Spleen (tissue), 11 donors: ENCODE results near the gene ANGPTL2. TPM values are rescaled to one million over a fixed set of nuclear protein-coding genes. Genes with fewer than 3 reads are reported as not detected.

Experiments used
- DNase-seq: peaks from one replicate; pipeline ENCODE4 v3.0.0-alpha.2; 2020
- H3K27ac ChIP-seq, 8 donors: fragments of 200-600 bp; sonication (generic) in 7 of 8; 1 replicate in 4 of 8; 2 replicates in 4 of 8; pipeline versions ENCODE4 v1.5.0 to v1.8.0; 2016 to 2021; ENCODE audit warnings: inconsistent platforms in 4 of 8, mild to moderate bottlenecking in 4 of 8, moderate library complexity in 1 of 8
- H3K27me3 ChIP-seq, 7 donors: fragments of 200-600 bp; sonication (generic) in 6 of 7; replicated peaks in 1 of 7; 1 replicate in 4 of 7; 2 replicates in 3 of 7; pipeline versions ENCODE4 v1.5.0 to v1.8.0; 2016 to 2021; ENCODE audit warnings: inconsistent platforms in 3 of 7, mild to moderate bottlenecking in 1 of 7
- H3K36me3 ChIP-seq, 6 donors: fragments of 200-600 bp; sonication (generic) in 5 of 6; 1 replicate in 4 of 6; 2 replicates in 2 of 6; pipeline versions ENCODE4 v1.5.0 to v1.8.0; 2016 to 2021; ENCODE audit warnings: inconsistent platforms in 2 of 6
- H3K4me1 ChIP-seq, 6 donors: fragments of 200-600 bp; sonication (generic) in 5 of 6; 1 replicate in 3 of 6; 2 replicates in 3 of 6; pipeline versions ENCODE4 v1.5.0 to v1.8.0; 2016 to 2021; ENCODE audit warnings: inconsistent platforms in 3 of 6
- H3K4me3 ChIP-seq, 8 donors: fragments of 200-600 bp; sonication (generic) in 7 of 8; 1 replicate in 4 of 8; 2 replicates in 4 of 8; pipeline versions ENCODE4 v1.5.0 to v1.8.0; 2016 to 2021; ENCODE audit warnings: inconsistent platforms in 4 of 8, mild to moderate bottlenecking in 4 of 8, moderate library complexity in 2 of 8
- H3K9me3 ChIP-seq, 8 donors: fragments of 200-600 bp; sonication (generic) in 7 of 8; 1 replicate in 4 of 8; 2 replicates in 4 of 8; pipeline versions ENCODE4 v1.5.0 to v1.8.0; 2016 to 2021; ENCODE audit warnings: inconsistent platforms in 4 of 8
- CTCF ChIP-seq, 11 experiments: fragments of 200-600 bp in 7 of 11; fragments of 450-650 bp in 4 of 11; sonication (generic) in 4 of 11; IDR thresholded peaks in 8 of 11; conservative IDR thresholded peaks in 3 of 11; 1 replicate in 7 of 11; 2 replicates in 4 of 11; pipeline versions ENCODE4 v1.4.0 to v1.8.0; 2016 to 2021; ENCODE audit warnings: antibody characterized with exemption in 11 of 11, inconsistent platforms in 4 of 11, mild to moderate bottlenecking in 1 of 11
- POLR2A ChIP-seq, 3 donors: fragments of 450-650 bp; IDR thresholded peaks; one replicate each; pipeline ENCODE4 v1.5.1; 2017; ENCODE audit warnings: antibody characterized with exemption in 3 of 3, mild to moderate bottlenecking in 1 of 3
- POLR2AphosphoS5 ChIP-seq, 3 donors: sonication (generic); formaldehyde crosslinking; IDR thresholded peaks; one replicate each; pipeline ENCODE4 v1.5.1; 2017; ENCODE audit warnings: antibody characterized with exemption in 3 of 3
- WGBS, 5 donors: extraction: QIAGEN DNeasy Blood & Tissue Kit in 3 of 5; methylation state at CpG; one replicate each; pipeline versions ENCODE4 v1.1.5 to v1.1.7; 2013 to 2018; 5-methylcytosine and 5-hydroxymethylcytosine counted together
- intact Hi-C: fragments of 100-400 bp; cut with DNase I; formaldehyde crosslinking; loops from one replicate; pipeline ENCODE4 v1.15.0; 2023; ENCODE audit warnings: low total_unique reads
- polyA plus RNA-seq, 3 donors: library from polyadenylated mRNA; stranded (reverse); fragments of 200-250 nt; gene quantifications; one replicate each; pipeline ENCODE4 v1.2.1, GENCODE V29; 2013
- total RNA-seq, 7 donors: library from RNA; depleted of rRNA in 3 of 7; stranded (reverse); fragments of >200 nt in 3 of 7; fragmentation: NEBNext Ultra II Directional in 4 of 7; extraction: Animal tissue kit (Norgen Biotek cat#: 25700) in 4 of 7; gene quantifications; one replicate each; pipeline versions ENCODE4 v1.1.0 to v1.2.1, GENCODE V29; 2016 to 2021
- donor health status: healthy with polysubstance abuse.
- donor health status: DM: no; HTN: no; CAD: no; lungs with moderate emphysema.
- donor health status: DM: no; HTN: no; CAD: no.
- donor health status: Bipolar disorder and iron deficiency.
- donor health status: healthy.
- donor health status: DM: no; HTN: no; CAD: no.
- donor health status: DM: yes; HTN: yes; CAD: no.

The ANGPTL2 gene
- total and polyA plus RNA-seq, 10 donors, result 6.6 to 103 (median 48.1) TPM

GRCh38 chr9:127114606-127115005, 7.8 kb downstream of the ANGPTL2 start:
- Histone ChIP-seq H3K36me3 (peaks cover 0 to 10% (median 0%) of the 10 kb centered on the region in 6 donors), H3K27me3 (no peaks in the 10 kb centered on the region), H3K9me3 (no peaks in the 10 kb centered on the region), H3K4me1 (peaks cover 0 to 64% (median 32%) of the 10 kb centered on the region in 6 donors), H3K27ac (no peak overlapping the region), H3K4me3 (no peak overlapping the region)
- intact Hi-C loops, result no loop called here
- WGBS, 5 donors, result 85 to 95% (median 90%) methylated on average over 4 to 5 of the region's 5 CpGs
- DNase-seq, result no peak
- TF ChIP-seq CTCF (IDR thresholded peaks at IDR 0.05 in 8 of 11, conservative IDR thresholded peaks at IDR 0.05 in 3 of 11), result no peak
- TF ChIP-seq POLR2AphosphoS5 (IDR thresholded peaks at IDR 0.05), result no peak

GRCh38 chr9:127113191-127113972, 9.1 kb downstream of the ANGPTL2 start:
- Histone ChIP-seq H3K27ac (peak overlapping the region in 1 of 8 donors; percentile 33), H3K4me3 (no peak overlapping the region), H3K27me3 (no peaks in the 10 kb centered on the region), H3K4me1 (peaks cover 0 to 58% (median 20%) of the 10 kb centered on the region in 6 donors), H3K36me3 (peaks cover 0 to 6% (median 0%) of the 10 kb centered on the region in 6 donors), H3K9me3 (no peaks in the 10 kb centered on the region)
- WGBS, 5 donors, result 79 to 92% (median 87%) methylated on average over 10 of the region's 10 CpGs
- TF ChIP-seq POLR2A (IDR thresholded peaks at IDR 0.05) (no peak), CTCF (IDR thresholded peaks at IDR 0.05 in 8 of 11, conservative IDR thresholded peaks at IDR 0.05 in 3 of 11) (no peak), POLR2AphosphoS5 (IDR thresholded peaks at IDR 0.05) (no peak)
- no peak for DNase-seq
- intact Hi-C loops, result no loop called here

- peak overlapping the region in 1 of 8 donors; percentile 33 for H3K27ac ChIP-seq
- intact Hi-C loops, result no loop called here
- H3K9me3 ChIP-seq, result no peaks in the 10 kb centered on the region
- TF ChIP-seq POLR2A (IDR thresholded peaks at IDR 0.05) (no peak), POLR2AphosphoS5 (IDR thresholded peaks at IDR 0.05) (no peak), CTCF (IDR thresholded peaks at IDR 0.05 in 8 of 11, conservative IDR thresholded peaks at IDR 0.05 in 3 of 11) (no peak)
- H3K27me3 ChIP-seq, result no peaks in the 10 kb centered on the region
- H3K36me3 ChIP-seq, result peaks cover 0 to 13% (median 3%) of the 10 kb centered on the region in 6 donors
- H3K4me3 ChIP-seq, result no peak overlapping the region
- no peak for DNase-seq
- H3K4me1 ChIP-seq, result peaks cover 0 to 52% (median 20%) of the 10 kb centered on the region in 6 donors
- WGBS, 5 donors, result 79 to 83% (median 81%) methylated on average over 3 of the region's 3 CpGs
These were observed 9.7 kb downstream of the ANGPTL2 start for GRCh38 chr9:127112735-127113161.

GRCh38 chr9:127112056-127112455, 10.4 kb downstream of the ANGPTL2 start:
- WGBS, 5 donors, result 52 to 78% (median 73%) methylated on average over 4 to 7 of the region's 7 CpGs

More at GRCh38 chr9:127112056-127112455, 10.4 kb downstream of the ANGPTL2 start:
- Histone ChIP-seq H3K27me3 (no peaks in the 10 kb centered on the region), H3K27ac (peak overlapping the region in 1 of 8 donors; percentile 33), H3K4me3 (no peak overlapping the region), H3K36me3 (peaks cover 0 to 20% (median 5%) of the 10 kb centered on the region in 6 donors), H3K4me1 (peaks cover 0 to 46% (median 14%) of the 10 kb centered on the region in 6 donors), H3K9me3 (no peaks in the 10 kb centered on the region)
- no peak for DNase-seq
- TF ChIP-seq POLR2AphosphoS5 (IDR thresholded peaks at IDR 0.05), result no peak
- TF ChIP-seq POLR2A (IDR thresholded peaks at IDR 0.05), result no peak
- intact Hi-C loops, result no loop called here
